Measurements from ENCODE around the gene INHBE.
"Not testable (repeated sequence)": the region's sequence is repeated elsewhere in the genome, so short reads cannot be mapped to it uniquely, and the experiment has no call there.

The INHBE gene

GRCh38 chr12:57441393-57441792 is 13.7 kb upstream of the INHBE start:
- not testable (repeated sequence) for DNase-seq (ENCODE audit: low read depth, low spot score)

GRCh38 chr12:57441846-57442427 is 13.2 kb upstream of the INHBE start:
- no peak for DNase-seq (ENCODE audit: low read depth, low spot score)

GRCh38 chr12:57444337-57444736 is 10.8 kb upstream of the INHBE start:
- DNase-seq (ENCODE audit: low read depth, low spot score), result not testable (repeated sequence)

- DNase-seq (ENCODE audit: low read depth, low spot score), result no peak
Observed at GRCh38 chr12:57444744-57445143, 10.4 kb upstream of the INHBE start.

- DNase-seq (ENCODE audit: low read depth, low spot score), result no peak
Observed at GRCh38 chr12:57446292-57446960, 8.7 kb upstream of the INHBE start.

- DNase-seq (ENCODE audit: low read depth, low spot score), result no peak
Observed at GRCh38 chr12:57448669-57449068, 6.4 kb upstream of the INHBE start.

- no peak for DNase-seq (ENCODE audit: low read depth, low spot score)
Observed at GRCh38 chr12:57449375-57449774, 5.7 kb upstream of the INHBE start.

- DNase-seq (ENCODE audit: low read depth, low spot score), result no peak
Observed at GRCh38 chr12:57450057-57450456, 5.0 kb upstream of the INHBE start.

- DNase-seq (ENCODE audit: low read depth, low spot score), result no peak
Observed at GRCh38 chr12:57451233-57451778, 3.8 kb upstream of the INHBE start.

- DNase-seq (ENCODE audit: low read depth, low spot score), result peak; percentile 63
Observed at GRCh38 chr12:57452181-57452936, 2.7 kb upstream of the INHBE start.

GRCh38 chr12:57452937-57453509 is 2.1 kb upstream of the INHBE start:
- peak; percentile 86 for DNase-seq (ENCODE audit: low read depth, low spot score)

GRCh38 chr12:57454213-57454565 is 918 bp upstream of the INHBE start:
- DNase-seq (ENCODE audit: low read depth, low spot score), result no peak

GRCh38 chr12:57455374-57456144 is 452 bp downstream of the INHBE start:
- no peak for DNase-seq (ENCODE audit: low read depth, low spot score)

- peak; percentile 89 for DNase-seq (ENCODE audit: low read depth, low spot score)
Observed at GRCh38 chr12:57456145-57456700, 1.1 kb downstream of the INHBE start.

- DNase-seq (ENCODE audit: low read depth, low spot score), result no peak
Observed at GRCh38 chr12:57456737-57457490, 1.8 kb downstream of the INHBE start.

- DNase-seq (ENCODE audit: low read depth, low spot score), result no peak
Observed at GRCh38 chr12:57458665-57459054, 3.6 kb downstream of the INHBE start.

- peak; percentile 98 for DNase-seq (ENCODE audit: low read depth, low spot score)
Observed at GRCh38 chr12:57459055-57459749, 4.1 kb downstream of the INHBE start.

- DNase-seq (ENCODE audit: low read depth, low spot score), result no peak
Observed at GRCh38 chr12:57459750-57460467, 4.8 kb downstream of the INHBE start, which contains the start of gene GLI1. Gene GLI1 (plus strand): TSS chr12:57459785. CDS start chr12:57463692, 3,907 bp downstream.

GRCh38 chr12:57460468-57460784 is 5.3 kb downstream of the INHBE start:
- no peak for DNase-seq (ENCODE audit: low read depth, low spot score)
